ENCODE data around the gene ACRBP.

Gene ACRBP

GRCh38 chr12:6647083-6647604, at the start of gene ACRBP:
Gene ACRBP (minus strand): TSS chr12:6647432. CDS start chr12:6647366, 66 bp downstream.
- in situ Hi-C loops (cut with MboI; ENCODE audit: low pct_unique_long_range_greater_than_20kb, low sequenced_read_pairs, unreplicated experiment), result no loop called here
- DNase-seq (ENCODE audit: low spot score), result peak; percentile 70
- TF ChIP-seq CTCF (IDR thresholded peaks at IDR 0.05; ENCODE audit: extremely low read depth, insufficient read depth, missing control alignments), result no peak

GRCh38 chr12:6695313-6696045, 48.2 kb upstream of the ACRBP start:
- DNase-seq (ENCODE audit: low spot score), result no peak
- in situ Hi-C loops (cut with MboI; ENCODE audit: low pct_unique_long_range_greater_than_20kb, low sequenced_read_pairs, unreplicated experiment), result no loop called here
- no peak for TF ChIP-seq CTCF (IDR thresholded peaks at IDR 0.05; ENCODE audit: extremely low read depth, insufficient read depth, missing control alignments)

GRCh38 chr12:6694701-6695100, 47.5 kb upstream of the ACRBP start:
- in situ Hi-C loops (cut with MboI; ENCODE audit: low pct_unique_long_range_greater_than_20kb, low sequenced_read_pairs, unreplicated experiment), result no loop called here
- no peak for TF ChIP-seq CTCF (IDR thresholded peaks at IDR 0.05; ENCODE audit: extremely low read depth, insufficient read depth, missing control alignments)
- no peak for DNase-seq (ENCODE audit: low spot score)

- in situ Hi-C loops (cut with MboI; ENCODE audit: low pct_unique_long_range_greater_than_20kb, low sequenced_read_pairs, unreplicated experiment), result no loop called here
- DNase-seq (ENCODE audit: low spot score), result no peak
- no peak for TF ChIP-seq CTCF (IDR thresholded peaks at IDR 0.05; ENCODE audit: extremely low read depth, insufficient read depth, missing control alignments)
These were observed 46.7 kb upstream of the ACRBP start for GRCh38 chr12:6693832-6694355.

- in situ Hi-C loops (cut with MboI; ENCODE audit: low pct_unique_long_range_greater_than_20kb, low sequenced_read_pairs, unreplicated experiment), result no loop called here
- DNase-seq (ENCODE audit: low spot score), result no peak
- no peak for TF ChIP-seq CTCF (IDR thresholded peaks at IDR 0.05; ENCODE audit: extremely low read depth, insufficient read depth, missing control alignments)
These were observed 45.7 kb upstream of the ACRBP start for GRCh38 chr12:6692888-6693287.

GRCh38 chr12:6691473-6691872, 44.2 kb upstream of the ACRBP start:
- no peak for DNase-seq (ENCODE audit: low spot score)
- TF ChIP-seq CTCF (IDR thresholded peaks at IDR 0.05; ENCODE audit: extremely low read depth, insufficient read depth, missing control alignments), result no peak
- in situ Hi-C loops (cut with MboI; ENCODE audit: low pct_unique_long_range_greater_than_20kb, low sequenced_read_pairs, unreplicated experiment), result no loop called here
